Activated T-helper 1 cell treated with anti-CD3 and anti-CD28 coated beads, Interleukin-12 subunit alpha, Interleukin-12 subunit beta, Interleukin-2, Interleukin-4 antibody, amounts not matched to agents 30 ng/mL and 10 ng/mL and 1 ng/mL, durations not matched to agents 14 hours and 24 hours and 36 hours (primary cell): ENCODE measurements around the gene ATF1. TPM values are rescaled to one million over a fixed set of nuclear protein-coding genes. Genes with fewer than 3 reads are reported as not detected.
A peak's percentile ranks its signal among the peaks of the same experiment; 100 is the strongest.
"Not testable (repeated sequence)": the region's sequence is repeated elsewhere in the genome, so short reads cannot be mapped to it uniquely, and the experiment has no call there.

Experiments used
- DNase-seq: peaks from one replicate; pipeline ENCODE4 v3.0.0; 2021; ENCODE audit warnings: low spot score
- H3K27ac Mint-ChIP-seq: one replicate; pipeline ENCODE4 v1.8.0; 2021; ENCODE audit warnings: mild to moderate bottlenecking, mixed read lengths
- H3K27me3 Mint-ChIP-seq: one replicate; pipeline ENCODE4 v1.8.0; 2022; ENCODE audit warnings: mild to moderate bottlenecking, moderate library complexity, mixed read lengths; ENCODE audit not compliant: insufficient read depth
- H3K36me3 Mint-ChIP-seq: one replicate; pipeline ENCODE4 v1.8.0; 2021; ENCODE audit warnings: low read depth, mixed read lengths
- H3K4me1 Mint-ChIP-seq: one replicate; pipeline ENCODE4 v1.8.0; 2021; ENCODE audit warnings: low read depth, mixed read lengths
- H3K4me3 Mint-ChIP-seq: one replicate; pipeline ENCODE4 v1.8.0; 2021; ENCODE audit warnings: mild to moderate bottlenecking, moderate library complexity, mixed read lengths
- H3K9me3 Mint-ChIP-seq: one replicate; pipeline ENCODE4 v1.8.0; 2021; ENCODE audit warnings: mixed read lengths
- intact Hi-C: fragments of 100-400 bp; cut with micrococcal nuclease; formaldehyde crosslinking; loops from one replicate; pipeline ENCODE4 v1.15.1; 2024
- total RNA-seq: library from RNA; stranded (reverse); gene quantifications from 2 replicates; pipeline ENCODE4 v1.2.3, GENCODE V29; 2022

ATF1 gene
- total RNA-seq, 1 donor from 2014 or later, result 65.7 TPM

- H3K4me1 Mint-ChIP-seq, result peaks cover 37% of the 10 kb centered on the region
- peak overlapping the region; percentile 92 for H3K27ac Mint-ChIP-seq
- H3K27me3 Mint-ChIP-seq, result no peaks in the 10 kb centered on the region
- H3K4me3 Mint-ChIP-seq, result peak overlapping the region; percentile 85
- peaks cover 12% of the 10 kb centered on the region for H3K36me3 Mint-ChIP-seq
- intact Hi-C loops, result loop anchor here (1.0 to 10.0 kb wide), 11 partner anchors 12 to 576 kb away; partner anchors contain the start of genes BIN2, DAZAP2, DIP2B and LETMD1
- peak; percentile 41 for DNase-seq
- no peaks in the 10 kb centered on the region for H3K9me3 Mint-ChIP-seq
Measured at GRCh38 chr12:50765095-50765911, 1.4 kb downstream of the ATF1 start.

- no peak for DNase-seq
- Mint-ChIP-seq H3K9me3 (no peaks in the 10 kb centered on the region), H3K4me1 (peaks cover 25% of the 10 kb centered on the region), H3K4me3 (no peak overlapping the region), H3K27me3 (no peaks in the 10 kb centered on the region), H3K36me3 (peaks cover 20% of the 10 kb centered on the region), H3K27ac (no peak overlapping the region)
- intact Hi-C loops, result loop anchor here (10.0 kb wide), 2 partner anchors 264 to 556 kb away; partner anchors contain the start of genes BIN2 and DIP2B
Measured at GRCh38 chr12:50768391-50768790, 4.5 kb downstream of the ATF1 start.

- not testable (repeated sequence) for DNase-seq, H3K9me3 Mint-ChIP-seq, H3K27me3 Mint-ChIP-seq, H3K27ac Mint-ChIP-seq, H3K4me3 Mint-ChIP-seq
- intact Hi-C loops, result loop anchor here (10.0 kb wide), 2 partner anchors 264 to 556 kb away; partner anchors contain the start of genes BIN2 and DIP2B
- peaks cover 17% of the 10 kb centered on the region for H3K36me3 Mint-ChIP-seq
- H3K4me1 Mint-ChIP-seq, result peaks cover 21% of the 10 kb centered on the region
Measured at GRCh38 chr12:50768813-50769212, 4.9 kb downstream of the ATF1 start.

- H3K4me1 Mint-ChIP-seq, result peaks cover 5% of the 10 kb centered on the region
- intact Hi-C loops, result no loop called here
Measured at GRCh38 chr12:50771409-50771808, 7.5 kb downstream of the ATF1 start.

GRCh38 chr12:50772470-50772869, 8.6 kb downstream of the ATF1 start:
- no peak for DNase-seq
- Mint-ChIP-seq H3K36me3 (peaks cover 17% of the 10 kb centered on the region), H3K27me3 (no peaks in the 10 kb centered on the region), H3K9me3 (no peaks in the 10 kb centered on the region), H3K4me3 (no peak overlapping the region), H3K27ac (no peak overlapping the region), H3K4me1 (peaks cover 6% of the 10 kb centered on the region)
- intact Hi-C loops, result no loop called here

More at GRCh38 chr12:50771409-50771808, 7.5 kb downstream of the ATF1 start:
- H3K27ac Mint-ChIP-seq, result no peak overlapping the region
- H3K27me3 Mint-ChIP-seq, result no peaks in the 10 kb centered on the region
- no peaks in the 10 kb centered on the region for H3K9me3 Mint-ChIP-seq
- H3K36me3 Mint-ChIP-seq, result peaks cover 19% of the 10 kb centered on the region
- no peak overlapping the region for H3K4me3 Mint-ChIP-seq
- DNase-seq, result no peak

GRCh38 chr12:50772877-50773276, 9.0 kb downstream of the ATF1 start:
- Mint-ChIP-seq H3K36me3 (peaks cover 17% of the 10 kb centered on the region), H3K27ac (no peak overlapping the region), H3K9me3 (no peaks in the 10 kb centered on the region), H3K27me3 (no peaks in the 10 kb centered on the region), H3K4me3 (no peak overlapping the region), H3K4me1 (peaks cover 6% of the 10 kb centered on the region)
- intact Hi-C loops, result no loop called here
- DNase-seq, result no peak

GRCh38 chr12:50775251-50775650, 11.3 kb downstream of the ATF1 start:
- Mint-ChIP-seq H3K27ac (no peak overlapping the region), H3K4me3 (no peak overlapping the region), H3K9me3 (no peaks in the 10 kb centered on the region), H3K4me1 (peaks cover 6% of the 10 kb centered on the region), H3K36me3 (peaks cover 16% of the 10 kb centered on the region), H3K27me3 (no peaks in the 10 kb centered on the region)
- DNase-seq, result no peak
- intact Hi-C loops, result no loop called here

GRCh38 chr12:50776749-50777728, 13.1 kb downstream of the ATF1 start:
- no peaks in the 10 kb centered on the region for H3K27me3 Mint-ChIP-seq
- H3K27ac Mint-ChIP-seq, result peak overlapping the region; percentile 70
- H3K4me3 Mint-ChIP-seq, result no peak overlapping the region
- H3K9me3 Mint-ChIP-seq, result no peaks in the 10 kb centered on the region
- intact Hi-C loops, result loop anchor here (1.0 kb wide), 3 partner anchors 12 to 202 kb away; no protein-coding TSS in a partner anchor
- H3K4me1 Mint-ChIP-seq, result peaks cover 6% of the 10 kb centered on the region
- peaks cover 11% of the 10 kb centered on the region for H3K36me3 Mint-ChIP-seq
- no peak for DNase-seq

- Mint-ChIP-seq H3K4me3 (no peak overlapping the region), H3K27me3 (no peaks in the 10 kb centered on the region), H3K27ac (peak overlapping the region; percentile 20), H3K36me3 (peaks cover 5% of the 10 kb centered on the region), H3K4me1 (peaks cover 6% of the 10 kb centered on the region), H3K9me3 (no peaks in the 10 kb centered on the region)
- DNase-seq, result no peak
- intact Hi-C loops, result no loop called here
Measured at GRCh38 chr12:50778663-50779590, 15.0 kb downstream of the ATF1 start.

- Mint-ChIP-seq H3K4me3 (no peak overlapping the region), H3K36me3 (peaks cover 10% of the 10 kb centered on the region), H3K27ac (no peak overlapping the region), H3K4me1 (peaks cover 15% of the 10 kb centered on the region), H3K9me3 (no peaks in the 10 kb centered on the region), H3K27me3 (no peaks in the 10 kb centered on the region)
- DNase-seq, result no peak
- intact Hi-C loops, result no loop called here
Measured at GRCh38 chr12:50780013-50780412, 16.1 kb downstream of the ATF1 start.

GRCh38 chr12:50784501-50784900, 20.6 kb downstream of the ATF1 start:
- peaks cover 9% of the 10 kb centered on the region for H3K9me3 Mint-ChIP-seq
- H3K27ac Mint-ChIP-seq, result peak overlapping the region; percentile 25
- no peak overlapping the region for H3K4me3 Mint-ChIP-seq
- intact Hi-C loops, result no loop called here
- peaks cover 17% of the 10 kb centered on the region for H3K4me1 Mint-ChIP-seq
- no peak for DNase-seq
- no peaks in the 10 kb centered on the region for H3K27me3 Mint-ChIP-seq
- peaks cover 21% of the 10 kb centered on the region for H3K36me3 Mint-ChIP-seq
